Bronchial epithelial cell (primary cell): ENCODE results near the gene MYH14. TPM values are rescaled to one million over a fixed set of nuclear protein-coding genes. Genes with fewer than 3 reads are reported as not detected.
A peak's percentile ranks its signal among the peaks of the same experiment; 100 is the strongest.

Experiments
- DNase-seq: peaks from one replicate; pipeline ENCODE4 v3.0.0-alpha.2; 2010; ENCODE audit warnings: low read depth
- FAIRE-seq: peaks from 2 replicates; lab custom pipeline; 2011; peaks lifted over from hg19 to GRCh38; lab: Jason Lieb, UNC
- H3K27me3 ChIP-seq: 2 replicates; pipeline ENCODE4 v1.5.1; 2011; ENCODE audit warnings: low read length; ENCODE audit not compliant: control insufficient read depth, insufficient read depth
- H3K36me3 ChIP-seq: 2 replicates; pipeline ENCODE4 v1.5.1; 2011; ENCODE audit warnings: low read length; ENCODE audit not compliant: control insufficient read depth, insufficient read depth
- H3K4me3 ChIP-seq: 2 replicates; pipeline ENCODE4 v1.5.1; 2011; ENCODE audit warnings: mild to moderate bottlenecking, low read depth, low read length, control low read depth
- CTCF ChIP-seq: IDR thresholded peaks from 2 replicates; pipeline ENCODE4 v1.5.1; 2011; ENCODE audit warnings: mild to moderate bottlenecking, moderate library complexity, low read length, control low read depth, inconsistent platforms; ENCODE audit not compliant: insufficient read depth, severe bottlenecking
- total RNA-seq: library from RNA; depleted of rRNA; stranded (reverse); fragments of >200 nt; gene quantifications from 2 replicates; pipeline ENCODE4 v1.2.1, GENCODE V29; 2014

The MYH14 gene
- total RNA-seq: 6.8 and 44.4 TPM in 2 replicates

DNA sequence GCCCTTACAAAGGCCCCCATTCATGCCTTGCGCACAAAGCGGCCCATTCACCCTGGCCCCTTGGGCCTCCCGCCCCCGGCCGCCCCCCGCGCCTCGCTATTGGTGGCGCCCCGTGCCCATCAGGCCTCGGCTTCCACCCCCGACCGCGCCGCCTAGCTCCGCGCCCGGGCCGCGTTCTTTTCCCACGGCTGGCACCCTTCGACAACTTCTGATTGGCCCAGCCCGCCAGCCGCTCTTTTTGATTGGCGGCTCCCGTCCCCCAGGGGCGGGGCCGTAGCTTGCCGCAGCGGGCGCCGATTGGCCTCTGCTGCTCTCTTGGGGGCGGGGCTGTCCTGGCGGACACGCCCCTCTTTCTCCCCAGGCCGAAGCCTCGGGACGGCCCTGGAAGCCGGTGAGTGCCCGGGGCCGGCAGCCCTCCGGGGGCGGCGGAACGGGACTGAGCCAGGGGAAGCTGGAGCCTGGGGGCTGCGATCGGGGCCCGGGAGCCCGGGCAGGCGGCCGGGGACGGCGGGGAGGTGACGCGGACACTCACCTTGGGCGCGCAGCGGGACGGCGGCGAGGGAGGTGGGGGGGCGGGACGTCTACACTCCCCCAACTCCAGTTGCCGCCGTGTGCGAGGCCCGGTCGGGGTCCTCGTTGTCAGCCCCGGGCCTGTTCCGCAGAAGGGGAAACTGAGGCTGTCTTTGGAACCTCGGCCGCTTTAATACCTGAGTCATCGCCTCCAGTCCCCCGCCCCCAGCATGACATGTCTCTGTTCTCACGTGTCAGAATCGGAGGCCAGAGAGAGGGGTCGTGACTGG is at the start of gene MYH14:
TSS of gene MYH14 (plus strand) at position 342 of the 800 bp plus-strand sequence. CDS start 6,744 bp downstream, outside the sequence.
- DNase-seq (no peak), FAIRE-seq (no peak)

GRCh38 chr19:50154529-50154928 is 48.9 kb upstream of the MYH14 start:
- TF ChIP-seq CTCF: no peak
- Histone ChIP-seq H3K36me3 (no peaks in the 10 kb centered on the region), H3K4me3 (no peak overlapping the region), H3K27me3 (no peaks in the 10 kb centered on the region)
- FAIRE-seq: no peak
- no peak for DNase-seq

More for the DNA sequence above, at the start of gene MYH14:
- Histone ChIP-seq H3K36me3 (no peaks in the 10 kb centered on the region), H3K4me3 (peak within 1 kb of the TSS; percentile 30), H3K27me3 (peaks cover 1% of the 10 kb centered on the region)
- TF ChIP-seq CTCF: no peak

GRCh38 chr19:50155520-50156109 is 47.8 kb upstream of the MYH14 start:
- FAIRE-seq: no peak
- DNase-seq: no peak
- Histone ChIP-seq H3K4me3 (no peak overlapping the region), H3K27me3 (no peaks in the 10 kb centered on the region), H3K36me3 (no peaks in the 10 kb centered on the region)
- TF ChIP-seq CTCF: no peak

DNA sequence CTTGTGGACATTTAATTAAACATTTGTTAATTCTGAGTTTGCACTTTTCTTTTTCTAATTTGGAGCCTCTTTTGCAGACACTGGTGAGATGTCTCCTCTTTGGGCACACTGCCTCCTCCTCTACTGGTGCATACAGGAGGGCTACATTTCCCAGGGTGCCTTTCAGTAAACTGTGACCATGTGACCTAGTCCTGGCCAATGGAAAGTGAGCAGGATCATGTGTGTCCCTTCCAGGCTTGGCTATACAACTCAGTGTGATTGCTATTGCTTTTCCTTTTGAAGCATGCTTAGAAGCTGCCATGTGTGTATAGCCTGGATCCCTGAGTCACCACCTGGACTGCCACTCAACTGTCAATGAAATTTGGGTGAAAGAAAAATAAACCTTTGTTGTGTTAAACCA is 44.8 kb upstream of the MYH14 start:
- no peak overlapping the region for H3K4me3 ChIP-seq
- no peaks in the 10 kb centered on the region for H3K36me3 ChIP-seq
- TF ChIP-seq CTCF: no peak
- no peak for DNase-seq
- no peaks in the 10 kb centered on the region for H3K27me3 ChIP-seq
- FAIRE-seq: peak; percentile 43

GRCh38 chr19:50159078-50159477 is 44.3 kb upstream of the MYH14 start:
- FAIRE-seq (peak; percentile 76), DNase-seq (no peak)
- TF ChIP-seq CTCF: no peak
- no peaks in the 10 kb centered on the region for H3K36me3 ChIP-seq
- no peaks in the 10 kb centered on the region for H3K27me3 ChIP-seq
- H3K4me3 ChIP-seq: no peak overlapping the region

- H3K27me3 ChIP-seq: no peaks in the 10 kb centered on the region
- no peaks in the 10 kb centered on the region for H3K36me3 ChIP-seq
- no peak within 1 kb of the TSS for H3K4me3 ChIP-seq
- FAIRE-seq (no peak), DNase-seq (no peak)
- no peak for TF ChIP-seq CTCF
Measured at GRCh38 chr19:50162988-50163387, 40.4 kb upstream of the MYH14 start, which contains the start of gene IZUMO2. TSS of gene IZUMO2 (minus strand) at chr19:50163281. CDS start at chr19:50163194, 87 bp downstream.
